Motor neuron (in vitro differentiated cells): ENCODE data around the gene CNTNAP4. TPM values are rescaled to one million over a fixed set of nuclear protein-coding genes. Genes with fewer than 3 reads are reported as not detected.

Experiments
- ATAC-seq, 8 experiments: fragments of 200-7000 bp; cut with Tn5 transposase; replicated peaks in 6 of 8; 2 replicates each; pipeline ENCODE4 v1.8.0; 2021; ENCODE audit warnings: mild to moderate bottlenecking in 8 of 8, moderate library complexity in 8 of 8
- H3K27ac ChIP-seq, 2 donors: fragments of 250-450 bp; sonication (Bioruptor Pico); 2 replicates each; pipeline ENCODE4 v1.9.0; 2021; ENCODE audit warnings: antibody characterized with exemption in 2 of 2, mild to moderate bottlenecking in 2 of 2, moderate library complexity in 1 of 2
- H3K4me1 ChIP-seq, 2 donors: fragments of 250-450 bp; sonication (Bioruptor Pico); replicated peaks in 1 of 2; 2 replicates each; pipeline ENCODE4 v1.6.1; 2021; ENCODE audit warnings: antibody characterized with exemption in 2 of 2, mild to moderate bottlenecking in 2 of 2, moderate library complexity in 1 of 2
- H3K4me3 ChIP-seq, 5 donors: fragments of 250-450 bp; sonication (Bioruptor Pico); 2 replicates each; pipeline ENCODE4 v1.9.0; 2021; ENCODE audit warnings: antibody characterized with exemption in 5 of 5, mild to moderate bottlenecking in 5 of 5, moderate library complexity in 4 of 5
- WGBS, 10 experiments: fragments of 450-650 bp; shearing (Covaris generic); methylation state at CpG; one replicate each; pipeline ENCODE4 v1.0.0; 2022; 5-methylcytosine and 5-hydroxymethylcytosine counted together
- in situ Hi-C, 9 experiments: fragments of 400-800 bp; cut with MboI; loops; one replicate each; pipeline ENCODE4 v1.15.0; 2021; ENCODE audit warnings: low sequenced_read_pairs in 9 of 9, low pct_unique_long_range_greater_than_20kb in 2 of 9; ENCODE audit not compliant: unreplicated experiment in 9 of 9
- total RNA-seq, 8 experiments: library from RNA; unstranded; fragments of 300-600 nt; gene quantifications; 2 replicates each; pipeline versions ENCODE4 v1.2.3 to v1.2.4, GENCODE V29; 2022

Gene CNTNAP4
- total RNA-seq, 8 experiments from 2014 or later: 0.54 to 6.2 (median 2.3) TPM; not detected in 1

GRCh38 chr16:76335180-76335974 is 58.2 kb downstream of the CNTNAP4 start:
- no peak overlapping the region for H3K27ac ChIP-seq
- no peak overlapping the region for H3K4me3 ChIP-seq
- H3K4me1 ChIP-seq: peaks cover 2 to 4% of the 10 kb centered on the region in 2 donors
- 0 to 88% (median 35%) methylated on average over 1 to 3 of the region's 3 CpGs; no CpG with 5 or more reads in 4 of the 10 experiments for WGBS, 10 experiments
- in situ Hi-C loops: no loop called here
- ATAC-seq: peak in 6 of 8 experiments; percentile 20 to 79 (median 67)

GRCh38 chr16:76336112-76336511 is 58.9 kb downstream of the CNTNAP4 start:
- Histone ChIP-seq H3K27ac (no peak overlapping the region), H3K4me1 (peaks cover 2 to 4% of the 10 kb centered on the region in 2 donors), H3K4me3 (no peak overlapping the region)
- peak in 1 of 8 experiments; percentile 64 for ATAC-seq
- in situ Hi-C loops: no loop called here
- WGBS, 10 experiments: 0 to 91% (median 69%) methylated on average over 1 of the region's 1 CpG; no CpG with 5 or more reads in 2 of the 10 experiments

GRCh38 chr16:76338472-76338871 is 61.3 kb downstream of the CNTNAP4 start:
- Histone ChIP-seq H3K4me3 (no peak overlapping the region), H3K27ac (no peak overlapping the region), H3K4me1 (peaks cover 4% of the 10 kb centered on the region in 2 donors)
- in situ Hi-C loops: no loop called here
- ATAC-seq: no peak

GRCh38 chr16:76343769-76344168 is 66.6 kb downstream of the CNTNAP4 start:
- Histone ChIP-seq H3K4me1 (peaks cover 2 to 12% of the 10 kb centered on the region in 2 donors), H3K4me3 (no peak overlapping the region), H3K27ac (no peak overlapping the region)
- WGBS, 10 experiments: 3 to 63% (median 33%) methylated on average over 1 to 3 of the region's 3 CpGs; no CpG with 5 or more reads in 2 of the 10 experiments
- ATAC-seq: peak in 5 of 8 experiments; percentile 48 to 79 (median 68)
- in situ Hi-C loops: no loop called here

GRCh38 chr16:76345163-76345661 is 68.0 kb downstream of the CNTNAP4 start:
- H3K4me3 ChIP-seq: no peak overlapping the region
- WGBS, 10 experiments: 8 to 94% (median 53%) methylated on average over 2 to 3 of the region's 3 CpGs; no CpG with 5 or more reads in 2 of the 10 experiments
- in situ Hi-C loops: no loop called here
- peaks cover 2 to 12% of the 10 kb centered on the region in 2 donors for H3K4me1 ChIP-seq
- H3K27ac ChIP-seq: no peak overlapping the region
- ATAC-seq: no peak

GRCh38 chr16:76346210-76346609 is 69.0 kb downstream of the CNTNAP4 start:
- ATAC-seq: peak in 2 of 8 experiments; percentile 9 to 17
- peaks cover 2 to 12% of the 10 kb centered on the region in 2 donors for H3K4me1 ChIP-seq
- in situ Hi-C loops: no loop called here
- 0 to 98% (median 79%) methylated on average over 2 to 3 of the region's 3 CpGs for WGBS, 10 experiments
- H3K4me3 ChIP-seq: no peak overlapping the region
- no peak overlapping the region for H3K27ac ChIP-seq

- WGBS, 10 experiments: 15 to 100% (median 82%) methylated on average over 1 to 5 of the region's 5 CpGs
- no peak for ATAC-seq
- H3K4me1 ChIP-seq: no peaks in the 10 kb centered on the region
- in situ Hi-C loops: no loop called here
- H3K27ac ChIP-seq: no peak overlapping the region
- no peak overlapping the region for H3K4me3 ChIP-seq
These were observed 74.2 kb downstream of the CNTNAP4 start for GRCh38 chr16:76351441-76351840.

GRCh38 chr16:76360404-76360803 is 83.2 kb downstream of the CNTNAP4 start:
- H3K4me1 ChIP-seq: no peaks in the 10 kb centered on the region
- H3K27ac ChIP-seq: no peak overlapping the region
- ATAC-seq: no peak
- in situ Hi-C loops: no loop called here
- no peak overlapping the region for H3K4me3 ChIP-seq
- 17 to 100% (median 88%) methylated on average over 1 of the region's 1 CpG; no CpG with 5 or more reads in 3 of the 10 experiments for WGBS, 10 experiments

GRCh38 chr16:76370344-76370743 is 93.1 kb downstream of the CNTNAP4 start:
- ATAC-seq: peak in 1 of 8 experiments; percentile 18
- 0 to 100% (median 10%) methylated on average over 1 to 4 of the region's 4 CpGs; no CpG with 5 or more reads in 2 of the 10 experiments for WGBS, 10 experiments
- no peak overlapping the region for H3K4me3 ChIP-seq

GRCh38 chr16:76371441-76371840 is 94.2 kb downstream of the CNTNAP4 start:
- H3K4me3 ChIP-seq: no peak overlapping the region
- in situ Hi-C loops: no loop called here
- H3K27ac ChIP-seq: no peak overlapping the region
- ATAC-seq: no peak
- no peaks in the 10 kb centered on the region for H3K4me1 ChIP-seq
- WGBS, 10 experiments: 0 to 100% (median 84%) methylated on average over 1 to 3 of the region's 3 CpGs; no CpG with 5 or more reads in 4 of the 10 experiments

More at GRCh38 chr16:76370344-76370743, 93.1 kb downstream of the CNTNAP4 start:
- Histone ChIP-seq H3K4me1 (no peaks in the 10 kb centered on the region), H3K27ac (no peak overlapping the region)
- in situ Hi-C loops: no loop called here

GRCh38 chr16:76373998-76374397 is 96.8 kb downstream of the CNTNAP4 start:
- ATAC-seq: no peak
- H3K27ac ChIP-seq: no peak overlapping the region

GRCh38 chr16:76376988-76377387 is 99.8 kb downstream of the CNTNAP4 start:
- no peak for ATAC-seq
- Histone ChIP-seq H3K4me3 (no peak overlapping the region), H3K4me1 (no peaks in the 10 kb centered on the region), H3K27ac (no peak overlapping the region)
- in situ Hi-C loops: no loop called here
- WGBS, 10 experiments: 0 to 100% (median 90%) methylated on average over 1 to 2 of the region's 2 CpGs; no CpG with 5 or more reads in 6 of the 10 experiments

More at GRCh38 chr16:76373998-76374397, 96.8 kb downstream of the CNTNAP4 start:
- 6 to 98% (median 71%) methylated on average over 1 to 4 of the region's 4 CpGs for WGBS, 10 experiments
- in situ Hi-C loops: no loop called here
- H3K4me1 ChIP-seq: no peaks in the 10 kb centered on the region
- H3K4me3 ChIP-seq: no peak overlapping the region

- Histone ChIP-seq H3K4me3 (no peak overlapping the region), H3K4me1 (no peaks in the 10 kb centered on the region), H3K27ac (no peak overlapping the region)
- ATAC-seq: no peak
- in situ Hi-C loops: no loop called here
- 0 to 85% (median 75%) methylated on average over 1 to 3 of the region's 3 CpGs; no CpG with 5 or more reads in 1 of the 10 experiments for WGBS, 10 experiments
These were observed 100.8 kb downstream of the CNTNAP4 start for GRCh38 chr16:76378020-76378419.
